Ovary (tissue), 9 donors: ENCODE data around the gene XPNPEP1. TPM values are rescaled to one million over a fixed set of nuclear protein-coding genes. Genes with fewer than 3 reads are reported as not detected.

Experiments used
- DNase-seq, 5 donors: peaks; one replicate each; pipeline ENCODE4 v3.0.0-alpha.2; 2019 to 2020
- H3K27ac ChIP-seq, 2 donors: fragments of 200-600 bp; one replicate each; pipeline versions ENCODE4 v1.5.1 to v1.8.0; 2019 to 2022
- H3K27me3 ChIP-seq: fragments of 200-600 bp; one replicate; pipeline ENCODE4 v1.8.0; 2022
- H3K36me3 ChIP-seq: fragments of 200-600 bp; sonication (generic); one replicate; pipeline ENCODE4 v1.5.1; 2019
- H3K4me1 ChIP-seq: one replicate; pipeline ENCODE4 v1.8.1; 2013; ENCODE audit warnings: mild to moderate bottlenecking, moderate library complexity; ENCODE audit not compliant: insufficient read depth
- H3K4me3 ChIP-seq: fragments of 200-600 bp; sonication (generic); one replicate; pipeline ENCODE4 v1.5.1; 2017
- H3K9me3 ChIP-seq, 2 donors: fragments of 200-600 bp in 1 of 2; sonication (generic) in 1 of 2; one replicate each; pipeline versions ENCODE4 v1.5.1 to v1.8.1; 2013 to 2019; ENCODE audit warnings: mild to moderate bottlenecking in 1 of 2, moderate library complexity in 1 of 2
- CTCF ChIP-seq, 3 donors: fragments of 450-650 bp in 2 of 3; fragments of 200-600 bp in 1 of 3; IDR thresholded peaks; one replicate each; pipeline versions ENCODE4 v1.5.1 to v1.8.0; 2016 to 2022; ENCODE audit warnings: antibody characterized with exemption in 3 of 3, mild to moderate bottlenecking in 1 of 3
- EP300 ChIP-seq: sonication (generic); formaldehyde crosslinking; IDR thresholded peaks from one replicate; pipeline ENCODE4 v1.6.1; 2017; ENCODE audit warnings: antibody characterized with exemption
- POLR2A ChIP-seq: fragments of 450-650 bp; IDR thresholded peaks from one replicate; pipeline ENCODE4 v1.6.1; 2017; ENCODE audit warnings: antibody characterized with exemption, mild to moderate bottlenecking, moderate library complexity
- WGBS, 3 donors: extraction: QIAGEN DNeasy Blood & Tissue Kit in 1 of 3; methylation state at CpG; one replicate each; pipeline versions ENCODE4 v1.1.5 to v1.1.7; 2013 to 2017; 5-methylcytosine and 5-hydroxymethylcytosine counted together
- intact Hi-C, 4 donors: fragments of 100-400 bp; cut with DNase I; formaldehyde crosslinking; loops; one replicate each; pipeline versions ENCODE4 v1.11.0 to v1.15.1; 2022 to 2023
- polyA plus RNA-seq, 2 donors: library from polyadenylated mRNA; stranded (reverse); fragments of 200-250 nt in 1 of 2; fragments of 350-450 nt in 1 of 2; fragmentation: Illumina TruSeq in 1 of 2; extraction: RNeasy Lipid Tissue Mini Kit (QIAGEN cat#74804) in 1 of 2; gene quantifications; one replicate each; pipeline ENCODE4 v1.2.3, GENCODE V29; 2013 to 2014
- total RNA-seq, 7 donors: library from RNA; depleted of rRNA in 2 of 7; stranded (reverse); fragments of >200 nt in 2 of 7; fragmentation: NEBNext Ultra II Directional in 3 of 7; extraction: Animal tissue kit (Norgen Biotek cat#: 25700) in 3 of 7; gene quantifications; one replicate each; pipeline versions ENCODE4 v1.1.0 to v1.2.4, GENCODE V29; 2016 to 2023
- donor health status: DM: no; HTN: no; CAD: no; lungs with moderate emphysema.
- donor health status: DM: no; HTN: no; CAD: no.
- donor health status: Bipolar disorder and iron deficiency.
- donor health status: DM: yes; HTN: yes; CAD: no.
- donor health status: DM: no; HTN: no; CAD: no.
- donor health status: DM: yes; HTN: yes; CAD: no.

XPNPEP1 gene
- total and polyA plus RNA-seq, 9 donors: 27.2 to 70.7 (median 47.1) TPM

GRCh38 chr10:109953766-109954165 lies 30.5 kb upstream of the XPNPEP1 start:
- intact Hi-C loops: no loop called here
- Histone ChIP-seq H3K9me3 (no peaks in the 10 kb centered on the region), H3K27me3 (no peaks in the 10 kb centered on the region), H3K36me3 (no peaks in the 10 kb centered on the region), H3K4me1 (no peaks in the 10 kb centered on the region), H3K27ac (no peak overlapping the region), H3K4me3 (no peak overlapping the region)
- no peak for TF ChIP-seq EP300
- no peak for TF ChIP-seq POLR2A
- TF ChIP-seq CTCF (IDR thresholded peaks at IDR 0.05): no peak
- WGBS, 3 donors: 53 to 67% (median 62%) methylated on average over 2 of the region's 2 CpGs
- no peak for DNase-seq

GRCh38 chr10:109952526-109952925 lies 29.2 kb upstream of the XPNPEP1 start:
- Histone ChIP-seq H3K4me3 (no peak overlapping the region), H3K9me3 (no peaks in the 10 kb centered on the region), H3K36me3 (no peaks in the 10 kb centered on the region), H3K4me1 (no peaks in the 10 kb centered on the region), H3K27ac (no peak overlapping the region), H3K27me3 (no peaks in the 10 kb centered on the region)
- TF ChIP-seq EP300 (no peak), POLR2A (no peak), CTCF (IDR thresholded peaks at IDR 0.05) (no peak)
- intact Hi-C loops: no loop called here
- DNase-seq: no peak

GRCh38 chr10:109947111-109947920 lies 24.0 kb upstream of the XPNPEP1 start:
- H3K4me1 ChIP-seq: no peaks in the 10 kb centered on the region
- no peak overlapping the region for H3K27ac ChIP-seq
- H3K4me3 ChIP-seq: no peak overlapping the region
- intact Hi-C loops: no loop called here
- no peak for DNase-seq
- no peaks in the 10 kb centered on the region for H3K9me3 ChIP-seq
- H3K36me3 ChIP-seq: no peaks in the 10 kb centered on the region
- H3K27me3 ChIP-seq: no peaks in the 10 kb centered on the region
- WGBS, 3 donors: 41 to 45% (median 43%) methylated on average over 5 of the region's 5 CpGs
- TF ChIP-seq EP300 (no peak), POLR2A (no peak), CTCF (IDR thresholded peaks at IDR 0.05) (no peak)

GRCh38 chr10:109946680-109947079 lies 23.4 kb upstream of the XPNPEP1 start:
- 55 to 85% (median 55%) methylated on average over 3 of the region's 3 CpGs for whole genome bisulfite sequencing, 3 donors
- Histone ChIP-seq H3K4me1 (no peaks in the 10 kb centered on the region), H3K9me3 (no peaks in the 10 kb centered on the region), H3K4me3 (no peak overlapping the region), H3K27ac (no peak overlapping the region), H3K36me3 (no peaks in the 10 kb centered on the region), H3K27me3 (no peaks in the 10 kb centered on the region)
- no peak for DNase-seq
- intact Hi-C loops: no loop called here
- TF ChIP-seq EP300 (no peak), POLR2A (no peak), CTCF (IDR thresholded peaks at IDR 0.05) (no peak)
